Measurements from ENCODE around the gene SUPT16H. TPM values are rescaled to one million over a fixed set of nuclear protein-coding genes. Genes with fewer than 3 reads are reported as not detected.
A peak's percentile ranks its signal among the peaks of the same experiment; 100 is the strongest.

Gene SUPT16H
- total RNA-seq, result 49.7 TPM
- 10 to 100 TPM; 58.8 to 65.5 (median 63.7) TPM for polyA plus RNA-seq

GRCh38 chr14:21383848-21384493 is at the start of gene SUPT16H:
Gene SUPT16H (minus strand): TSS chr14:21384019. CDS start chr14:21383927, 92 bp downstream.
- Histone ChIP-seq H3K27ac (ENCODE audit: insufficient read depth, low read length, poor library complexity, severe bottlenecking) (peak within 1 kb of the TSS; percentile 94), H3K4me3 (ENCODE audit: low read depth, low read length) (peak within 1 kb of the TSS; percentile 88), H3K4me1 (ENCODE audit: control insufficient read depth, insufficient read depth, low read length, poor library complexity, severe bottlenecking) (peaks cover 42% of the 10 kb centered on the region), H3K36me3 (ENCODE audit: control insufficient read depth, insufficient read depth, low read length) (peaks cover 4% of the 10 kb centered on the region), H3K27me3 (ENCODE audit: control insufficient read depth, insufficient read depth, low read length) (no peaks in the 10 kb centered on the region), H3K9me3 (ENCODE audit: control insufficient read depth in 2 of 2, low read length in 2 of 2) (no peaks in the 10 kb centered on the region)
- Mint-ChIP-seq H3K27ac (peak within 1 kb of the TSS; percentile 99 to 100 (median 100)), H3K9me3 (no peaks in the 10 kb centered on the region), H3K27me3 (no peaks in the 10 kb centered on the region), H3K4me1 (peaks cover 20 to 53% (median 30%) of the 10 kb centered on the region in 4 donors), H3K4me3 (peak within 1 kb of the TSS; percentile 94 to 99 (median 96)), H3K36me3 (peaks cover 14% of the 10 kb centered on the region)
- DNase-seq (peak; percentile 92 to 97 (median 93)), ATAC-seq (ENCODE audit: low read depth in 2 of 2) (peak; percentile 97)

- H3K36me3 ChIP-seq (ENCODE audit: control insufficient read depth, insufficient read depth, low read length), result peaks cover 58% of the 10 kb centered on the region
- H3K4me1 Mint-ChIP-seq, result peaks cover 20 to 54% (median 44%) of the 10 kb centered on the region in 4 donors
Measured at GRCh38 chr14:21431126-21431525, 47.3 kb upstream of the SUPT16H start.

GRCh38 chr14:21428930-21429329 is 45.1 kb upstream of the SUPT16H start:
- Histone ChIP-seq H3K9me3 (ENCODE audit: control insufficient read depth in 2 of 2, low read length in 2 of 2) (no peaks in the 10 kb centered on the region), H3K27ac (ENCODE audit: insufficient read depth, low read length, poor library complexity, severe bottlenecking) (no peak overlapping the region), H3K4me3 (ENCODE audit: low read depth, low read length) (no peak overlapping the region), H3K36me3 (ENCODE audit: control insufficient read depth, insufficient read depth, low read length) (peaks cover 78% of the 10 kb centered on the region), H3K27me3 (ENCODE audit: control insufficient read depth, insufficient read depth, low read length) (no peaks in the 10 kb centered on the region), H3K4me1 (ENCODE audit: control insufficient read depth, insufficient read depth, low read length, poor library complexity, severe bottlenecking) (peaks cover 4% of the 10 kb centered on the region)
- Mint-ChIP-seq H3K4me3 (no peak overlapping the region), H3K36me3 (peaks cover 45% of the 10 kb centered on the region), H3K4me1 (peaks cover 6 to 33% (median 28%) of the 10 kb centered on the region in 4 donors), H3K27ac (no peak overlapping the region), H3K27me3 (no peaks in the 10 kb centered on the region), H3K9me3 (no peaks in the 10 kb centered on the region)
- ATAC-seq (ENCODE audit: low read depth in 2 of 2) (no peak), DNase-seq (no peak)

More at GRCh38 chr14:21431126-21431525, 47.3 kb upstream of the SUPT16H start:
- no peaks in the 10 kb centered on the region for H3K9me3 Mint-ChIP-seq
- H3K4me3 ChIP-seq (ENCODE audit: low read depth, low read length), result no peak overlapping the region
- DNase-seq (no peak), ATAC-seq (ENCODE audit: low read depth in 2 of 2) (no peak)
- no peak overlapping the region for H3K4me3 Mint-ChIP-seq
- no peak overlapping the region for H3K27ac Mint-ChIP-seq
- no peaks in the 10 kb centered on the region for H3K27me3 Mint-ChIP-seq
- H3K27me3 ChIP-seq (ENCODE audit: control insufficient read depth, insufficient read depth, low read length), result no peaks in the 10 kb centered on the region
- H3K27ac ChIP-seq (ENCODE audit: insufficient read depth, low read length, poor library complexity, severe bottlenecking), result no peak overlapping the region
- H3K4me1 ChIP-seq (ENCODE audit: control insufficient read depth, insufficient read depth, low read length, poor library complexity, severe bottlenecking), result peaks cover 14% of the 10 kb centered on the region
- no peaks in the 10 kb centered on the region for H3K9me3 ChIP-seq (ENCODE audit: control insufficient read depth in 2 of 2, low read length in 2 of 2)
- H3K36me3 Mint-ChIP-seq, result peaks cover 48% of the 10 kb centered on the region

GRCh38 chr14:21426692-21427091 is 42.9 kb upstream of the SUPT16H start:
- H3K27ac Mint-ChIP-seq, result peak overlapping the region in 1 of 3 donors; percentile 50
- Histone ChIP-seq H3K4me3 (ENCODE audit: low read depth, low read length) (no peak overlapping the region), H3K9me3 (ENCODE audit: control insufficient read depth in 2 of 2, low read length in 2 of 2) (no peaks in the 10 kb centered on the region)

GRCh38 chr14:21419528-21419927 is 35.7 kb upstream of the SUPT16H start:
- H3K27ac ChIP-seq (ENCODE audit: insufficient read depth, low read length, poor library complexity, severe bottlenecking), result no peak overlapping the region
- H3K36me3 Mint-ChIP-seq, result peaks cover 22% of the 10 kb centered on the region
- no peaks in the 10 kb centered on the region for H3K4me1 ChIP-seq (ENCODE audit: control insufficient read depth, insufficient read depth, low read length, poor library complexity, severe bottlenecking)
- H3K27me3 ChIP-seq (ENCODE audit: control insufficient read depth, insufficient read depth, low read length), result no peaks in the 10 kb centered on the region
- no peak for ATAC-seq (ENCODE audit: low read depth in 2 of 2)
- H3K4me1 Mint-ChIP-seq, result peaks cover 0 to 3% (median under 1%) of the 10 kb centered on the region in 4 donors
- peaks cover 77% of the 10 kb centered on the region for H3K36me3 ChIP-seq (ENCODE audit: control insufficient read depth, insufficient read depth, low read length)
- H3K27me3 Mint-ChIP-seq, result no peaks in the 10 kb centered on the region
- no peaks in the 10 kb centered on the region for H3K9me3 Mint-ChIP-seq
- H3K4me3 ChIP-seq (ENCODE audit: low read depth, low read length), result no peak overlapping the region
- H3K9me3 ChIP-seq (ENCODE audit: control insufficient read depth in 2 of 2, low read length in 2 of 2), result no peaks in the 10 kb centered on the region
- DNase-seq, result no peak
- H3K4me3 Mint-ChIP-seq, result no peak overlapping the region
- H3K27ac Mint-ChIP-seq, result no peak overlapping the region

More at GRCh38 chr14:21426692-21427091, 42.9 kb upstream of the SUPT16H start:
- H3K36me3 ChIP-seq (ENCODE audit: control insufficient read depth, insufficient read depth, low read length), result peaks cover 96% of the 10 kb centered on the region
- H3K27ac ChIP-seq (ENCODE audit: insufficient read depth, low read length, poor library complexity, severe bottlenecking), result no peak overlapping the region
- no peak for ATAC-seq (ENCODE audit: low read depth in 2 of 2)
- no peak overlapping the region for H3K4me3 Mint-ChIP-seq
- peaks cover 39% of the 10 kb centered on the region for H3K36me3 Mint-ChIP-seq
- H3K4me1 Mint-ChIP-seq, result peaks cover 0 to 19% (median 15%) of the 10 kb centered on the region in 4 donors
- H3K9me3 Mint-ChIP-seq, result no peaks in the 10 kb centered on the region
- DNase-seq, result no peak
- H3K27me3 ChIP-seq (ENCODE audit: control insufficient read depth, insufficient read depth, low read length), result no peaks in the 10 kb centered on the region
- no peaks in the 10 kb centered on the region for H3K4me1 ChIP-seq (ENCODE audit: control insufficient read depth, insufficient read depth, low read length, poor library complexity, severe bottlenecking)
- H3K27me3 Mint-ChIP-seq, result no peaks in the 10 kb centered on the region

GRCh38 chr14:21415329-21415728 is 31.5 kb upstream of the SUPT16H start:
- no peak overlapping the region for H3K4me3 ChIP-seq (ENCODE audit: low read depth, low read length)
- peaks cover 78% of the 10 kb centered on the region for H3K36me3 ChIP-seq (ENCODE audit: control insufficient read depth, insufficient read depth, low read length)
- H3K27ac ChIP-seq (ENCODE audit: insufficient read depth, low read length, poor library complexity, severe bottlenecking), result no peak overlapping the region
- peaks cover 44% of the 10 kb centered on the region for H3K36me3 Mint-ChIP-seq
- no peaks in the 10 kb centered on the region for H3K27me3 ChIP-seq (ENCODE audit: control insufficient read depth, insufficient read depth, low read length)
- no peaks in the 10 kb centered on the region for H3K4me1 ChIP-seq (ENCODE audit: control insufficient read depth, insufficient read depth, low read length, poor library complexity, severe bottlenecking)
- H3K4me1 Mint-ChIP-seq, result peaks cover 3 to 14% (median 5%) of the 10 kb centered on the region in 4 donors
- no peak overlapping the region for H3K4me3 Mint-ChIP-seq
- no peak for DNase-seq
- no peak for ATAC-seq (ENCODE audit: low read depth in 2 of 2)
- no peaks in the 10 kb centered on the region for H3K27me3 Mint-ChIP-seq
- H3K27ac Mint-ChIP-seq, result peak overlapping the region in 2 of 3 donors; percentile 10 to 12
- no peaks in the 10 kb centered on the region for H3K9me3 ChIP-seq (ENCODE audit: control insufficient read depth in 2 of 2, low read length in 2 of 2)
- H3K9me3 Mint-ChIP-seq, result no peaks in the 10 kb centered on the region

GRCh38 chr14:21414137-21414631 is 30.4 kb upstream of the SUPT16H start:
- no peak for ATAC-seq (ENCODE audit: low read depth in 2 of 2)
- Mint-ChIP-seq H3K36me3 (peaks cover 50% of the 10 kb centered on the region), H3K4me1 (peaks cover 3 to 18% (median 6%) of the 10 kb centered on the region in 4 donors), H3K27me3 (no peaks in the 10 kb centered on the region), H3K4me3 (no peak overlapping the region), H3K27ac (peak overlapping the region in 2 of 3 donors; percentile 10 to 45), H3K9me3 (no peaks in the 10 kb centered on the region)
- Histone ChIP-seq H3K4me3 (ENCODE audit: low read depth, low read length) (no peak overlapping the region), H3K4me1 (ENCODE audit: control insufficient read depth, insufficient read depth, low read length, poor library complexity, severe bottlenecking) (no peaks in the 10 kb centered on the region), H3K36me3 (ENCODE audit: control insufficient read depth, insufficient read depth, low read length) (peaks cover 79% of the 10 kb centered on the region), H3K27ac (ENCODE audit: insufficient read depth, low read length, poor library complexity, severe bottlenecking) (no peak overlapping the region), H3K9me3 (ENCODE audit: control insufficient read depth in 2 of 2, low read length in 2 of 2) (no peaks in the 10 kb centered on the region), H3K27me3 (ENCODE audit: control insufficient read depth, insufficient read depth, low read length) (no peaks in the 10 kb centered on the region)
- peak in 1 of 3 donors; percentile 41 for DNase-seq

Data from CD4-positive, CD25-positive, alpha-beta regulatory T cell (primary cell).